Spleen (tissue), 11 donors: ENCODE measurements around the gene RAVER2. TPM values are rescaled to one million over a fixed set of nuclear protein-coding genes. Genes with fewer than 3 reads are reported as not detected.

Experiments used
- DNase-seq: peaks from one replicate; pipeline ENCODE4 v3.0.0-alpha.2; 2020
- H3K27ac ChIP-seq, 8 donors: fragments of 200-600 bp; sonication (generic) in 7 of 8; 1 replicate in 4 of 8; 2 replicates in 4 of 8; pipeline versions ENCODE4 v1.5.0 to v1.8.0; 2016 to 2021; ENCODE audit warnings: inconsistent platforms in 4 of 8, mild to moderate bottlenecking in 4 of 8, moderate library complexity in 1 of 8
- H3K27me3 ChIP-seq, 7 donors: fragments of 200-600 bp; sonication (generic) in 6 of 7; replicated peaks in 1 of 7; 1 replicate in 4 of 7; 2 replicates in 3 of 7; pipeline versions ENCODE4 v1.5.0 to v1.8.0; 2016 to 2021; ENCODE audit warnings: inconsistent platforms in 3 of 7, mild to moderate bottlenecking in 1 of 7
- H3K36me3 ChIP-seq, 6 donors: fragments of 200-600 bp; sonication (generic) in 5 of 6; 1 replicate in 4 of 6; 2 replicates in 2 of 6; pipeline versions ENCODE4 v1.5.0 to v1.8.0; 2016 to 2021; ENCODE audit warnings: inconsistent platforms in 2 of 6
- H3K4me1 ChIP-seq, 6 donors: fragments of 200-600 bp; sonication (generic) in 5 of 6; 1 replicate in 3 of 6; 2 replicates in 3 of 6; pipeline versions ENCODE4 v1.5.0 to v1.8.0; 2016 to 2021; ENCODE audit warnings: inconsistent platforms in 3 of 6
- H3K4me3 ChIP-seq, 8 donors: fragments of 200-600 bp; sonication (generic) in 7 of 8; 1 replicate in 4 of 8; 2 replicates in 4 of 8; pipeline versions ENCODE4 v1.5.0 to v1.8.0; 2016 to 2021; ENCODE audit warnings: inconsistent platforms in 4 of 8, mild to moderate bottlenecking in 4 of 8, moderate library complexity in 2 of 8
- H3K9me3 ChIP-seq, 8 donors: fragments of 200-600 bp; sonication (generic) in 7 of 8; 1 replicate in 4 of 8; 2 replicates in 4 of 8; pipeline versions ENCODE4 v1.5.0 to v1.8.0; 2016 to 2021; ENCODE audit warnings: inconsistent platforms in 4 of 8
- POLR2A ChIP-seq, 3 donors: fragments of 450-650 bp; IDR thresholded peaks; one replicate each; pipeline ENCODE4 v1.5.1; 2017; ENCODE audit warnings: antibody characterized with exemption in 3 of 3, mild to moderate bottlenecking in 1 of 3
- POLR2AphosphoS5 ChIP-seq, 3 donors: sonication (generic); formaldehyde crosslinking; IDR thresholded peaks; one replicate each; pipeline ENCODE4 v1.5.1; 2017; ENCODE audit warnings: antibody characterized with exemption in 3 of 3
- WGBS, 5 donors: extraction: QIAGEN DNeasy Blood & Tissue Kit in 3 of 5; methylation state at CpG; one replicate each; pipeline versions ENCODE4 v1.1.5 to v1.1.7; 2013 to 2018; 5-methylcytosine and 5-hydroxymethylcytosine counted together
- intact Hi-C: fragments of 100-400 bp; cut with DNase I; formaldehyde crosslinking; loops from one replicate; pipeline ENCODE4 v1.15.0; 2023; ENCODE audit warnings: low total_unique reads
- polyA plus RNA-seq, 3 donors: library from polyadenylated mRNA; stranded (reverse); fragments of 200-250 nt; gene quantifications; one replicate each; pipeline ENCODE4 v1.2.1, GENCODE V29; 2013
- total RNA-seq, 7 donors: library from RNA; depleted of rRNA in 3 of 7; stranded (reverse); fragments of >200 nt in 3 of 7; fragmentation: NEBNext Ultra II Directional in 4 of 7; extraction: Animal tissue kit (Norgen Biotek cat#: 25700) in 4 of 7; gene quantifications; one replicate each; pipeline versions ENCODE4 v1.1.0 to v1.2.1, GENCODE V29; 2016 to 2021
- TF ChIP-seq, protein P1 (sequence below), 11 experiments: fragments of 200-600 bp in 7 of 11; fragments of 450-650 bp in 4 of 11; sonication (generic) in 4 of 11; IDR thresholded peaks in 8 of 11; conservative IDR thresholded peaks in 3 of 11; 1 replicate in 7 of 11; 2 replicates in 4 of 11; pipeline versions ENCODE4 v1.4.0 to v1.8.0; 2016 to 2021; ENCODE audit warnings: antibody characterized with exemption in 11 of 11, inconsistent platforms in 4 of 11, mild to moderate bottlenecking in 1 of 11
- donor health status: healthy with polysubstance abuse.
- donor health status: DM: no; HTN: no; CAD: no; lungs with moderate emphysema.
- donor health status: DM: no; HTN: no; CAD: no.
- donor health status: Bipolar disorder and iron deficiency.
- donor health status: healthy.
- donor health status: DM: no; HTN: no; CAD: no.
- donor health status: DM: yes; HTN: yes; CAD: no.

Gene RAVER2
- total and polyA plus RNA-seq, 10 donors, result 1.8 to 14.1 (median 7.7) TPM

DNA sequence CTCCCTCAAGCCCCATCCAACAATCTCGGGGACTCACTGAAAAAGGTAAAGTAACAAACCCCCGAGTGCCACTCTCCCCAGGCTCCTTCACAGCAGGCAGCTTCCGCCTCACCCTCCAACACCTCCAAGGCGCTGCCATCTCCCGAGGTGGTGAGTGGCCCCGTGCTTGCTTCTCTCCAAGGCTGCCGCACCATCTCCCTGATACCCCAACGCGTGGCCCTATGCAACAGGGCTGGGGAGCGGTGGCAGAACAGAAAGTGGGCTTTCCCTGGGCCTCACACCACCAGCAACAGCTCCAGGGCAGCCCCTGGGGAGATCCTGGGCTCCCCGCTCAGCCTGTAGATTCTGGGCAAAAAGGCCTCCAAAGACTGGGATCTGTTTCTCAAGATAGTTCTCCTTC, 105.1 kb downstream of the RAVER2 start:
- Histone ChIP-seq H3K36me3 (peaks cover 0 to 100% (median 94%) of the 10 kb centered on the region in 6 donors), H3K27ac (peak overlapping the region in 2 of 8 donors; percentile 8 to 14), H3K4me1 (peaks cover 0 to 14% (median 2%) of the 10 kb centered on the region in 6 donors), H3K9me3 (no peaks in the 10 kb centered on the region), H3K4me3 (no peak overlapping the region), H3K27me3 (no peaks in the 10 kb centered on the region)
- 90 to 97% (median 96%) methylated on average over 4 to 11 of the region's 11 CpGs for WGBS, 5 donors
- TF ChIP-seq, protein P1, sequence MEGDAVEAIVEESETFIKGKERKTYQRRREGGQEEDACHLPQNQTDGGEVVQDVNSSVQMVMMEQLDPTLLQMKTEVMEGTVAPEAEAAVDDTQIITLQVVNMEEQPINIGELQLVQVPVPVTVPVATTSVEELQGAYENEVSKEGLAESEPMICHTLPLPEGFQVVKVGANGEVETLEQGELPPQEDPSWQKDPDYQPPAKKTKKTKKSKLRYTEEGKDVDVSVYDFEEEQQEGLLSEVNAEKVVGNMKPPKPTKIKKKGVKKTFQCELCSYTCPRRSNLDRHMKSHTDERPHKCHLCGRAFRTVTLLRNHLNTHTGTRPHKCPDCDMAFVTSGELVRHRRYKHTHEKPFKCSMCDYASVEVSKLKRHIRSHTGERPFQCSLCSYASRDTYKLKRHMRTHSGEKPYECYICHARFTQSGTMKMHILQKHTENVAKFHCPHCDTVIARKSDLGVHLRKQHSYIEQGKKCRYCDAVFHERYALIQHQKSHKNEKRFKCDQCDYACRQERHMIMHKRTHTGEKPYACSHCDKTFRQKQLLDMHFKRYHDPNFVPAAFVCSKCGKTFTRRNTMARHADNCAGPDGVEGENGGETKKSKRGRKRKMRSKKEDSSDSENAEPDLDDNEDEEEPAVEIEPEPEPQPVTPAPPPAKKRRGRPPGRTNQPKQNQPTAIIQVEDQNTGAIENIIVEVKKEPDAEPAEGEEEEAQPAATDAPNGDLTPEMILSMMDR (IDR thresholded peaks at IDR 0.05 in 8 of 11, conservative IDR thresholded peaks at IDR 0.05 in 3 of 11), result no peak
- peak in 1 of 3 donors; percentile 64 for TF ChIP-seq POLR2AphosphoS5 (IDR thresholded peaks at IDR 0.05)
- TF ChIP-seq POLR2A (IDR thresholded peaks at IDR 0.05), result no peak
- DNase-seq, result no peak
- intact Hi-C loops, result no loop called here

DNA sequence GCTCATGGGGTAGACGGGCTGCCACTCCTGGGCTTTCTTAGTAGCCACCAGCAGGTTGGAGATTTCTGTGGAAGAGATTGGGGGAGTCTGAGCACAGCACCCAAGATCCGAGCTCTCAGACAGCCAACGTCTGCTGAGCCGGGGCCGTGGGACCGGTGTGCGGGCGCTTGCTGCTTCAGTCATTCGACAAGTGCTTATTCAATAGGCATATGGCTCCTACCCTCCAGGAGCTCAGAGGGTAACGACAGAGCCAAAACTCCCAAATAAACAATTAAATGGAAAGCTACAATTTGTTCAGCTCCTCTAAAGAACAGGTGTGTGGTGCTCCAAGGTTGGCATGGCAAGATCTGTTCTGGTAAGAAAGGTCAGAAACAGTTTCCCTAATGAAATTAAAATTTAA, 106.0 kb downstream of the RAVER2 start:
- TF ChIP-seq POLR2AphosphoS5 (IDR thresholded peaks at IDR 0.05) (no peak), POLR2A (IDR thresholded peaks at IDR 0.05) (no peak)
- TF ChIP-seq, protein P1 (IDR thresholded peaks at IDR 0.05 in 8 of 11, conservative IDR thresholded peaks at IDR 0.05 in 3 of 11), result no peak
- H3K27me3 ChIP-seq, result no peaks in the 10 kb centered on the region
- intact Hi-C loops, result no loop called here
- DNase-seq, result no peak
- 86 to 99% (median 93%) methylated on average over 10 of the region's 10 CpGs for WGBS, 5 donors
- H3K9me3 ChIP-seq, result no peaks in the 10 kb centered on the region
- no peak overlapping the region for H3K27ac ChIP-seq
- peaks cover 0 to 14% (median 2%) of the 10 kb centered on the region in 6 donors for H3K4me1 ChIP-seq
- H3K36me3 ChIP-seq, result peaks cover 0 to 100% (median 93%) of the 10 kb centered on the region in 6 donors
- H3K4me3 ChIP-seq, result no peak overlapping the region

DNA sequence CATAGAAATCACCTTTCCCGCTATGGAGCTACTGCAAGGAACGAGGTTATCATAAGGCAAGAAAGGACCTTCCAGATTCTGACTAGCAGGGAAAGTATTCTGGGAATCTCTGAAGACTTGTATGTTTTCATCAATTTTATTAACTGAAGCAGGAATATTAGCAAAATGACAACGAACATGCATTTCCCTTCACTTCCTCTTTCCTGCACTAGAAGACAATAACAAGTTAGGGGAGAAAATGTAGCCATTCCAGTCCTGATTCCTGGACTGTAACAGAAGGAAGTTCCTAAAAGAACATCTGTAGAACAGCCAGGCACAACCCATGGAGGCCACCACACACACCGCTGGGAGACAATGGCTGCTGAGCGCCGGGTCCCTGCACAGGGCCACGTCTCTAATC, 106.8 kb downstream of the RAVER2 start:
- peaks cover 0 to 20% (median 2%) of the 10 kb centered on the region in 6 donors for H3K4me1 ChIP-seq
- WGBS, 5 donors, result 64 to 85% (median 74%) methylated on average over 7 of the region's 7 CpGs
- peaks cover 0 to 100% (median 93%) of the 10 kb centered on the region in 6 donors for H3K36me3 ChIP-seq
- peak overlapping the region in 3 of 8 donors; percentile 16 to 31 (median 29) for H3K27ac ChIP-seq
- H3K4me3 ChIP-seq, result no peak overlapping the region
- no peak for DNase-seq
- H3K9me3 ChIP-seq, result no peaks in the 10 kb centered on the region
- intact Hi-C loops, result no loop called here
- TF ChIP-seq POLR2A (IDR thresholded peaks at IDR 0.05) (no peak), POLR2AphosphoS5 (IDR thresholded peaks at IDR 0.05) (no peak)
- TF ChIP-seq, protein P1 (IDR thresholded peaks at IDR 0.05 in 8 of 11, conservative IDR thresholded peaks at IDR 0.05 in 3 of 11), result no peak
- H3K27me3 ChIP-seq, result no peaks in the 10 kb centered on the region

DNA sequence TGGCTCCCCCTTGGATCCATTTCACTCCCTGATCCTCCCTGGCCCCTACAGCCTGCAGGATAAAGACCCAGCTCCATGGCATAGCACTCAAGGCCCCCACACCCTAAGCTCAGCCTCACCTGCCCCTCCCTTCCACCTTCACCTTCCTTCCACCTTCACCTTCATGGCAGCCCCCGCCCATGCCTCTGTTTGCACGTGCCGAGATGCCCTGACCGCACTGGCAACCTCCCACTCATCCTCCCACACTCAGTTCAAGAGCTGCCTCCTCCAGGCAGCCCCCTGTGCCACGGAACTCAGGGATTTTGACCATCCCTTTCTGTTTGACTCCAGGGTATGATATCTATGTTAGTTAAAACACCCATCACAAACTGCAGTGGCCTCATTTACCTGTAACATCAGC, 109.8 kb downstream of the RAVER2 start:
- Histone ChIP-seq H3K9me3 (no peaks in the 10 kb centered on the region), H3K27ac (no peak overlapping the region), H3K36me3 (peaks cover 0 to 100% (median 95%) of the 10 kb centered on the region in 6 donors), H3K4me1 (peaks cover 0 to 27% (median 2%) of the 10 kb centered on the region in 6 donors), H3K27me3 (no peaks in the 10 kb centered on the region), H3K4me3 (no peak overlapping the region)
- TF ChIP-seq POLR2AphosphoS5 (IDR thresholded peaks at IDR 0.05) (peak in 2 of 3 donors; percentile 24 to 55), POLR2A (IDR thresholded peaks at IDR 0.05) (no peak)
- TF ChIP-seq, protein P1 (IDR thresholded peaks at IDR 0.05 in 8 of 11, conservative IDR thresholded peaks at IDR 0.05 in 3 of 11), result no peak
- no peak for DNase-seq
- intact Hi-C loops, result no loop called here
- WGBS, 5 donors, result 85 to 91% (median 86%) methylated on average over 5 of the region's 5 CpGs
